Measurements from ENCODE around the gene TFIP11.

DNA sequence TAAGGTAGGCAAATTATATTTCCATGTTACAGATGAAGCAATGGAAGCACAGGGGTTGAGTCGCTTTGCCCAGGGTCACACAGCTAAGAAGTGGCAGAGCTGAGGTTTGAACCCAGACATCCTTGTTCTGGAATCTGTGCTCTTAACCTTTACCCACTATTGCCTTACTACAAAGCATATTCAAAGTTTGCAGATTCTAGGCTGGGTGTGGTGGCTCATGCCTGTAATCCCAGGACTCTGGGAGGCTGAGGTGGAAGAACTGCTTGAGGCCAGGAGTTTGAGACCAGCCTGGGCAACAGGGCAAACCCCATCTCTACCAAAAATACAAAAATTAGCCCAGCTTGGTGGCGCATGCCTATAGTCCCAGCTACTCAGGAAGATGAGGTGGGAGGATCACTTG is 27.8 kb upstream of the TFIP11 start:
- TF ChIP-seq POLR2AphosphoS5 (IDR thresholded peaks at IDR 0.05; ENCODE audit: low read depth, low read length) (no peak), SIN3A (IDR thresholded peaks at IDR 0.05; ENCODE audit: borderline replicate concordance, insufficient read depth, low read depth, low read length) (no peak), TCF7L2 (IDR thresholded peaks at IDR 0.05; ENCODE audit: low read depth, low read length) (no peak)
- TF ChIP-seq, protein P1, sequence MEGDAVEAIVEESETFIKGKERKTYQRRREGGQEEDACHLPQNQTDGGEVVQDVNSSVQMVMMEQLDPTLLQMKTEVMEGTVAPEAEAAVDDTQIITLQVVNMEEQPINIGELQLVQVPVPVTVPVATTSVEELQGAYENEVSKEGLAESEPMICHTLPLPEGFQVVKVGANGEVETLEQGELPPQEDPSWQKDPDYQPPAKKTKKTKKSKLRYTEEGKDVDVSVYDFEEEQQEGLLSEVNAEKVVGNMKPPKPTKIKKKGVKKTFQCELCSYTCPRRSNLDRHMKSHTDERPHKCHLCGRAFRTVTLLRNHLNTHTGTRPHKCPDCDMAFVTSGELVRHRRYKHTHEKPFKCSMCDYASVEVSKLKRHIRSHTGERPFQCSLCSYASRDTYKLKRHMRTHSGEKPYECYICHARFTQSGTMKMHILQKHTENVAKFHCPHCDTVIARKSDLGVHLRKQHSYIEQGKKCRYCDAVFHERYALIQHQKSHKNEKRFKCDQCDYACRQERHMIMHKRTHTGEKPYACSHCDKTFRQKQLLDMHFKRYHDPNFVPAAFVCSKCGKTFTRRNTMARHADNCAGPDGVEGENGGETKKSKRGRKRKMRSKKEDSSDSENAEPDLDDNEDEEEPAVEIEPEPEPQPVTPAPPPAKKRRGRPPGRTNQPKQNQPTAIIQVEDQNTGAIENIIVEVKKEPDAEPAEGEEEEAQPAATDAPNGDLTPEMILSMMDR (IDR thresholded peaks at IDR 0.05), result no peak
